ENCODE data around the gene SPON1.

The SPON1 gene

GRCh38 chr11:14300661-14301304 lies 338.3 kb downstream of the SPON1 start:
- DNase-seq = peak; percentile 42

GRCh38 chr11:14304601-14305000 lies 342.1 kb downstream of the SPON1 start:
- DNase-seq = no peak

- DNase-seq = no peak
Observed at GRCh38 chr11:14305649-14306048, 343.1 kb downstream of the SPON1 start.

GRCh38 chr11:14306481-14306880 lies 344.0 kb downstream of the SPON1 start:
- no peak for DNase-seq

GRCh38 chr11:14308114-14308896 lies 345.8 kb downstream of the SPON1 start:
- peak; percentile 10 for DNase-seq

GRCh38 chr11:14308897-14309387 lies 346.4 kb downstream of the SPON1 start:
- no peak for DNase-seq

- DNase-seq = no peak
Observed at GRCh38 chr11:14309425-14310192, 347.1 kb downstream of the SPON1 start.

- DNase-seq = no peak
Observed at GRCh38 chr11:14310679-14311078, 348.2 kb downstream of the SPON1 start.

GRCh38 chr11:14312736-14313438 lies 350.4 kb downstream of the SPON1 start:
- DNase-seq = no peak

GRCh38 chr11:14314127-14314526 lies 351.6 kb downstream of the SPON1 start:
- no peak for DNase-seq

- DNase-seq = no peak
Observed at GRCh38 chr11:14315130-14315529, 352.6 kb downstream of the SPON1 start.

Data from NCI-H1694 (cell line).